H4 (cell line): ENCODE measurements around the gene CCDC169. TPM values are rescaled to one million over a fixed set of nuclear protein-coding genes. Genes with fewer than 3 reads are reported as not detected.
"Not testable (repeated sequence)": the region's sequence is repeated elsewhere in the genome, so short reads cannot be mapped to it uniquely, and the experiment has no call there.

Source experiments
- DNase-seq: peaks from one replicate; pipeline ENCODE4 v3.0.0-alpha.2; 2015; ENCODE audit warnings: low spot score
- total RNA-seq: library from RNA; depleted of rRNA; stranded (reverse); fragments of >200 nt; shearing (Covaris generic); gene quantifications from 2 replicates; pipeline ENCODE4 v1.2.3, GENCODE V29; 2014

CCDC169 gene
- total RNA-seq, 1 experiment from 2014 or later = 5.7 TPM

- no peak for DNase-seq
Measured at GRCh38 chr13:36313047-36313969, 15.7 kb upstream of the CCDC169 start.

GRCh38 chr13:36310417-36311108, 12.9 kb upstream of the CCDC169 start:
- DNase-seq = no peak

GRCh38 chr13:36302289-36302688, 4.7 kb upstream of the CCDC169 start:
- DNase-seq = no peak

GRCh38 chr13:36299469-36299868, 1.9 kb upstream of the CCDC169 start:
- DNase-seq = not testable (repeated sequence)

- no peak for DNase-seq
Measured at GRCh38 chr13:36298535-36299068, 988 bp upstream of the CCDC169 start.

GRCh38 chr13:36294096-36294495, 3.5 kb downstream of the CCDC169 start:
- no peak for DNase-seq

- DNase-seq = no peak
Measured at GRCh38 chr13:36293497-36293896, 4.1 kb downstream of the CCDC169 start.

- no peak for DNase-seq
Measured at GRCh38 chr13:36288794-36289391, 8.7 kb downstream of the CCDC169 start.

GRCh38 chr13:36286006-36286405, 11.6 kb downstream of the CCDC169 start:
- no peak for DNase-seq

- DNase-seq = peak; percentile 21
Measured at GRCh38 chr13:36282821-36283432, 14.7 kb downstream of the CCDC169 start.

GRCh38 chr13:36275190-36276002, 22.2 kb downstream of the CCDC169 start:
- DNase-seq = peak; percentile 39

GRCh38 chr13:36273431-36273830, 24.2 kb downstream of the CCDC169 start:
- DNase-seq = no peak

- no peak for DNase-seq
Measured at GRCh38 chr13:36261976-36262375, 35.6 kb downstream of the CCDC169 start.

- no peak for DNase-seq
Measured at GRCh38 chr13:36261011-36261410, 36.6 kb downstream of the CCDC169 start.

GRCh38 chr13:36259361-36260137, 38.1 kb downstream of the CCDC169 start:
- DNase-seq = no peak

GRCh38 chr13:36258831-36259230, 38.8 kb downstream of the CCDC169 start:
- no peak for DNase-seq

GRCh38 chr13:36251526-36251925, 46.1 kb downstream of the CCDC169 start:
- no peak for DNase-seq

- no peak for DNase-seq
Measured at GRCh38 chr13:36251017-36251416, 46.6 kb downstream of the CCDC169 start.

GRCh38 chr13:36248700-36249099, 48.9 kb downstream of the CCDC169 start:
- no peak for DNase-seq

GRCh38 chr13:36244990-36245389, 52.6 kb downstream of the CCDC169 start:
- DNase-seq = no peak
